ENCODE results near the gene ARMCX4. TPM values are rescaled to one million over a fixed set of nuclear protein-coding genes. Genes with fewer than 3 reads are reported as not detected.

Gene ARMCX4
- total RNA-seq, 2 donors from 2014 or later, result 6.5 to 6.6 TPM

DNA sequence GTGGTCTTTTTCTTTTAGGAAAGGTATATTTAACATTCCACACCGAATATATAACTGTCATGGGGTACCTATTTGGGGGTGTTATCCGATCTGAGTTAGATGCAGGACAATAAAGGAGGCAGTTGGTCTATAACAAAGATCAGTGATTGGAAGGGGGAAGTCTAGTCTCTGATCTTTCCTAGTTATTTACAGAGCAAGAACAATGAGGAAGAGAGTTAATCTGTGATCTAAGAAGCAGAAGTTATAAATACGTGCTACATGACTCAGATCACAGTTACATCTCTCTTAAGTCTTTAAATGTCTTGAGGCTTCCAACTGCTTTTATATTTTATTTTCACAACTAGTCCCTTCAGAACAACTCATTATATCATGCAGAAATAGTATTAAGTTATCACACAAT lies 33.2 kb upstream of the ARMCX4 start:
- H3K27me3 ChIP-seq, result no peaks in the 10 kb centered on the region
- intact Hi-C loops (cut with DNase I), result no loop called here
- DNase-seq (no peak), ATAC-seq (no peak)
- no peak overlapping the region for H3K27ac ChIP-seq
- WGBS, 2 donors, result 80 to 84% methylated on average over 3 of the region's 3 CpGs
- H3K4me1 ChIP-seq, result peaks cover 11% of the 10 kb centered on the region
- no peak overlapping the region for H3K4me3 ChIP-seq
- TF ChIP-seq, protein P1, sequence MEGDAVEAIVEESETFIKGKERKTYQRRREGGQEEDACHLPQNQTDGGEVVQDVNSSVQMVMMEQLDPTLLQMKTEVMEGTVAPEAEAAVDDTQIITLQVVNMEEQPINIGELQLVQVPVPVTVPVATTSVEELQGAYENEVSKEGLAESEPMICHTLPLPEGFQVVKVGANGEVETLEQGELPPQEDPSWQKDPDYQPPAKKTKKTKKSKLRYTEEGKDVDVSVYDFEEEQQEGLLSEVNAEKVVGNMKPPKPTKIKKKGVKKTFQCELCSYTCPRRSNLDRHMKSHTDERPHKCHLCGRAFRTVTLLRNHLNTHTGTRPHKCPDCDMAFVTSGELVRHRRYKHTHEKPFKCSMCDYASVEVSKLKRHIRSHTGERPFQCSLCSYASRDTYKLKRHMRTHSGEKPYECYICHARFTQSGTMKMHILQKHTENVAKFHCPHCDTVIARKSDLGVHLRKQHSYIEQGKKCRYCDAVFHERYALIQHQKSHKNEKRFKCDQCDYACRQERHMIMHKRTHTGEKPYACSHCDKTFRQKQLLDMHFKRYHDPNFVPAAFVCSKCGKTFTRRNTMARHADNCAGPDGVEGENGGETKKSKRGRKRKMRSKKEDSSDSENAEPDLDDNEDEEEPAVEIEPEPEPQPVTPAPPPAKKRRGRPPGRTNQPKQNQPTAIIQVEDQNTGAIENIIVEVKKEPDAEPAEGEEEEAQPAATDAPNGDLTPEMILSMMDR (IDR thresholded peaks at IDR 0.05), result no peak
- no peak for TF ChIP-seq POLR2A (IDR thresholded peaks at IDR 0.05)
- no peaks in the 10 kb centered on the region for H3K9me3 ChIP-seq
- no peaks in the 10 kb centered on the region for H3K36me3 ChIP-seq (replicated peaks in 1 of 2; ENCODE audit: insufficient read depth in 1 of 2, low read depth in 2 of 2)

DNA sequence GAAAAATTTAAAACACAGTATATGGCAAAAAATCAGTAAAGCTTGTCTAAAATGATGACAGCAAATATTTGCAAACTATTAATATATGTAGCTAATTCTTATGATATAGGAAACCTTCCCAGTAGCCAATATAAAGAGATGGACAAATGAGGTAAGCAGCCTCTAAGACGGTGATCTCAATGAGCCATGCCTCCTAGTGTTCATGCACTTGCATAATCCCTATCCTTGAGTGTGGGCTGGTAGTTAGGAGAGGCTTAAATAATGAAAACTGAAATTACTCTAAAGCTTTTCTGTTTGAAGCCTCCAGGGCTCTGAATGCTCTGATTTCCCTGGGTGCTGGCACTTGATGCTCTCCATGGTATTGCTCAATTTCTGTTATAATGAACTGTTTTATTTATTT lies 24.6 kb upstream of the ARMCX4 start:
- no peak for DNase-seq
- WGBS, 2 donors, result 92 to 100% methylated on average over 1 of the region's 1 CpG
- no peak overlapping the region for H3K27ac ChIP-seq
- no peak overlapping the region for H3K4me3 ChIP-seq
- intact Hi-C loops (cut with DNase I), result no loop called here
- no peaks in the 10 kb centered on the region for H3K27me3 ChIP-seq
- no peaks in the 10 kb centered on the region for H3K36me3 ChIP-seq (replicated peaks in 1 of 2; ENCODE audit: insufficient read depth in 1 of 2, low read depth in 2 of 2)
- H3K4me1 ChIP-seq, result no peaks in the 10 kb centered on the region
- H3K9me3 ChIP-seq, result no peaks in the 10 kb centered on the region
- TF ChIP-seq POLR2A (IDR thresholded peaks at IDR 0.05), result no peak
- TF ChIP-seq, protein P1 (IDR thresholded peaks at IDR 0.05), result no peak
- no peak for ATAC-seq

DNA sequence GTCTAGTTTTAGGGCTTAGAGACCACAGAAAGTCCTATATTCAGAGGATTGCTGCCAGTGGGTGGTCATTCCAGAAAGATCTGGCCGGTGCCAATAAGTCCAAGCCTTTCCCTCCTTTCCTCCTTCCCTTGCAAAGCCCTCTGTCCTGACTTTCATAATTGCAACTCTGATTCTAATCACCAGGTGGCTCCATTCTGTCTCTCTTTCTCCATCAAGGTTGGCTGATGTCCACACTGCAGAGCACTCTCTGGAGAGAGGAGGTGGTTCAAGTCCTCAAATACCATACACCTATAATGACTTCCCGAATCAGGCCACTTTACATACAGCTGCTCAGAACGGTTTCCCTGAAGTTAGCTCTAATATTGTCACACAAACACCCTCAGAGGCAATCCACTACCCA lies 22.4 kb upstream of the ARMCX4 start:
- DNase-seq (no peak), ATAC-seq (no peak)
- intact Hi-C loops (cut with DNase I), result no loop called here
- H3K27me3 ChIP-seq, result no peaks in the 10 kb centered on the region
- H3K9me3 ChIP-seq, result no peaks in the 10 kb centered on the region
- no peak overlapping the region for H3K27ac ChIP-seq
- TF ChIP-seq, protein P1 (IDR thresholded peaks at IDR 0.05), result peak in 2 of 7 experiments; percentile 18 to 29
- TF ChIP-seq POLR2A (IDR thresholded peaks at IDR 0.05), result no peak
- H3K4me1 ChIP-seq, result no peaks in the 10 kb centered on the region
- WGBS, 2 donors, result 69 to 86% methylated on average over 3 of the region's 3 CpGs
- no peak overlapping the region for H3K4me3 ChIP-seq
- no peaks in the 10 kb centered on the region for H3K36me3 ChIP-seq (replicated peaks in 1 of 2; ENCODE audit: insufficient read depth in 1 of 2, low read depth in 2 of 2)

DNA sequence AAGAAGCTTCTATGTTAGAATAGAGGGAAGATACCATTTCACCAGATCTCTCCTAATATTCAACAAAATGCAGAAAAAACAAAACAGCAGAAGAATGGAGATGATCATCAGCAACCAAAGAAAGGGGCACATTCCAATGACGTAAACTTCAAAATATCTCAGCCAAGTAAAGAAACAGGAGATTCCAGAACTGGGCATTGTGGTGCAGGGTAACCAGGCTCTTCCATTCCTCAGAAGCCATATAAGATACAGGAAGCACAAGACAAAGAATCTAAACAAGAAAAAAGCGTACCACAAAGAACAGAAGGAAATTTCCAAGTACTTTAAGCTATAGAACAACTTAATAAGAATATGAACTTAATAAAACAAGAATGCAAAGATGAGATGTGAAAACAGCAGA lies 6.9 kb upstream of the ARMCX4 start:
- no peak for DNase-seq
- no peaks in the 10 kb centered on the region for H3K36me3 ChIP-seq (replicated peaks in 1 of 2; ENCODE audit: insufficient read depth in 1 of 2, low read depth in 2 of 2)
- WGBS, 2 donors, result 79 to 88% methylated on average over 2 of the region's 2 CpGs
- no peak overlapping the region for H3K4me3 ChIP-seq
- ATAC-seq, result no peak
- TF ChIP-seq POLR2A (IDR thresholded peaks at IDR 0.05), result no peak
- TF ChIP-seq, protein P1 (IDR thresholded peaks at IDR 0.05), result no peak
- intact Hi-C loops (cut with DNase I), result no loop called here
- no peak overlapping the region for H3K27ac ChIP-seq
- H3K9me3 ChIP-seq, result no peaks in the 10 kb centered on the region
- H3K4me1 ChIP-seq, result no peaks in the 10 kb centered on the region
- H3K27me3 ChIP-seq, result no peaks in the 10 kb centered on the region

DNA sequence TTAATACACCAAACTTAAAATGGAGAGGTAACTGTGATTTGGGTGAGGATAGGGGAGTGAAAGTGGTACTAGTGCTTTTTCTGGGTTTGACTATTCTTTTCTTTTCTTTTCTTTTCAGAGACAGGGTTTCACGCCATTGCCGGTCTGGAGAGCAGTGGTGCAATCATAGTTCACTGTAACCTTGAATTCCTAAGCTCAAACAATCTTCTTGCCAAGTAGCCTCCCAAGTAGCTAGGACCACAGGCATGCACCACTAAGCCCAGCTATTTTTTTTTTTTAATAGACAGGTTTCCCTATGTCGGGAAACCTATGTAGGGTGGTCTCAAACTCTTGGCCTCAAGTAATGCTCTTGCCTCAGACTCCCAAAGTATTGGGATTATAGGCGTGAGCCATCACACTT lies 3.0 kb upstream of the ARMCX4 start:
- no peak for TF ChIP-seq POLR2A (IDR thresholded peaks at IDR 0.05)
- TF ChIP-seq, protein P1 (IDR thresholded peaks at IDR 0.05), result no peak
- WGBS, 2 donors, result 57 to 65% methylated on average over 4 of the region's 4 CpGs
- Histone ChIP-seq H3K36me3 (replicated peaks in 1 of 2; ENCODE audit: insufficient read depth in 1 of 2, low read depth in 2 of 2) (no peaks in the 10 kb centered on the region), H3K4me1 (no peaks in the 10 kb centered on the region), H3K27ac (no peak overlapping the region), H3K27me3 (no peaks in the 10 kb centered on the region), H3K4me3 (no peak overlapping the region), H3K9me3 (no peaks in the 10 kb centered on the region)
- ATAC-seq (no peak), DNase-seq (no peak)
- intact Hi-C loops (cut with DNase I), result no loop called here

Measured in body of pancreas (tissue), 4 donors.